ENCODE data around the gene SP6.

- TF ChIP-seq, protein P1, sequence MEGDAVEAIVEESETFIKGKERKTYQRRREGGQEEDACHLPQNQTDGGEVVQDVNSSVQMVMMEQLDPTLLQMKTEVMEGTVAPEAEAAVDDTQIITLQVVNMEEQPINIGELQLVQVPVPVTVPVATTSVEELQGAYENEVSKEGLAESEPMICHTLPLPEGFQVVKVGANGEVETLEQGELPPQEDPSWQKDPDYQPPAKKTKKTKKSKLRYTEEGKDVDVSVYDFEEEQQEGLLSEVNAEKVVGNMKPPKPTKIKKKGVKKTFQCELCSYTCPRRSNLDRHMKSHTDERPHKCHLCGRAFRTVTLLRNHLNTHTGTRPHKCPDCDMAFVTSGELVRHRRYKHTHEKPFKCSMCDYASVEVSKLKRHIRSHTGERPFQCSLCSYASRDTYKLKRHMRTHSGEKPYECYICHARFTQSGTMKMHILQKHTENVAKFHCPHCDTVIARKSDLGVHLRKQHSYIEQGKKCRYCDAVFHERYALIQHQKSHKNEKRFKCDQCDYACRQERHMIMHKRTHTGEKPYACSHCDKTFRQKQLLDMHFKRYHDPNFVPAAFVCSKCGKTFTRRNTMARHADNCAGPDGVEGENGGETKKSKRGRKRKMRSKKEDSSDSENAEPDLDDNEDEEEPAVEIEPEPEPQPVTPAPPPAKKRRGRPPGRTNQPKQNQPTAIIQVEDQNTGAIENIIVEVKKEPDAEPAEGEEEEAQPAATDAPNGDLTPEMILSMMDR (IDR thresholded peaks at IDR 0.05; ENCODE audit: low read depth, low read length): peak; percentile 34
- TF ChIP-seq EZH2phosphoT487 (IDR thresholded peaks at IDR 0.05; ENCODE audit: low read depth): no peak
Measured at GRCh38 chr17:47844814-47845715, 5.9 kb downstream of the SP6 start.

All from OCI-LY3 (cell line).